Measurements from ENCODE around the gene TAF15. TPM values are rescaled to one million over a fixed set of nuclear protein-coding genes. Genes with fewer than 3 reads are reported as not detected.

TAF15 gene
- 32.4 and 48.1 TPM in 2 replicates for total RNA-seq (2014; rRNA removed)
- Bru-seq, nascent RNA: percentile 96 among the genes with signal in this experiment
- percentile 93 among the genes with signal in this experiment for BruChase-seq, experiment 1, labeled RNA remaining after a 6-hour chase
- percentile 96 among the genes with signal in this experiment for BruChase-seq, experiment 2, labeled RNA remaining after a 2-hour chase
- long read RNA-seq, partial matches to known transcripts: 0 of 12 reads
- long read RNA-seq, other reads (novel, unspliced or antisense): 10 of 12 reads

- Histone ChIP-seq H3K4me2 (ENCODE audit: low read length) (peak within 1 kb of the TSS; percentile 97), H2AFZ (ENCODE audit: low read length) (peak within 1 kb of the TSS; percentile 86), H3K27ac (ENCODE audit: low read length) (peak within 1 kb of the TSS; percentile 88), H3K4me1 (ENCODE audit: insufficient read depth, low read length) (peaks cover 31% of the 10 kb centered on the region), H3K9me2 (replicated peaks; ENCODE audit: low read length) (no peaks in the 10 kb centered on the region), H3K9ac (ENCODE audit: low read length) (peak within 1 kb of the TSS; percentile 93), H3K4me3 (ENCODE audit: low read length) (peak within 1 kb of the TSS; percentile 97), H3K9me3 (ENCODE audit: low read length) (no peaks in the 10 kb centered on the region), H3K36me3 (ENCODE audit: low read depth, low read length) (peaks cover 8% of the 10 kb centered on the region; the same call in 1 of the 2 replicates), H3K27me3 (ENCODE audit: low read length) (no peaks in the 10 kb centered on the region), H3K79me2 (ENCODE audit: low read length) (peaks cover 49% of the 10 kb centered on the region), H4K20me1 (ENCODE audit: low read length) (peaks cover 22% of the 10 kb centered on the region), H3F3A (ENCODE audit: low read length, unreplicated experiment) (no peaks in the 10 kb centered on the region)
- peak; percentile 94 for DNase-seq
- POLR2A ChIA-PET (ENCODE audit: unreplicated experiment): interaction anchor here (0.5 to 1.5 kb wide), 5 partner anchors 10 to 707 kb away, joined by 3 to 6 read pairs (median 4); no protein-coding TSS in a partner anchor
- peak; percentile 90 for ATAC-seq
- intact Hi-C loops (cut with micrococcal nuclease): loop anchor here (5.0 kb wide), 1 partner anchor 557 kb away; no protein-coding TSS in a partner anchor
- TF ChIP-seq CTCF (conservative IDR thresholded peaks at IDR 0.05; ENCODE audit: low read depth, low read length) (peak; percentile 78), EZH2phosphoT487 (IDR thresholded peaks at IDR 0.05; ENCODE audit: borderline replicate concordance, low read length) (no peak), EZH2 (IDR thresholded peaks at IDR 0.05; ENCODE audit: low read length, unreplicated experiment) (no peak)
- BruUV-seq (replicated peaks): no TSS peak
- CTCF ChIA-PET: interaction anchor here (0.5 to 1.9 kb wide), 3 partner anchors 42 to 137 kb away, joined by 3 to 18 read pairs (median 11); no protein-coding TSS in a partner anchor
Measured at GRCh38 chr17:35808962-35809854, at the start of gene TAF15. Gene TAF15 (plus strand): TSS chr17:35809484. CDS start chr17:35809570, 86 bp downstream.

- no peaks in the 10 kb centered on the region for H3K79me2 ChIP-seq (ENCODE audit: low read length)
- H3F3A ChIP-seq (ENCODE audit: low read length, unreplicated experiment): no peaks in the 10 kb centered on the region
- DNase-seq: no peak
- no peaks in the 10 kb centered on the region for H3K9me2 ChIP-seq (replicated peaks; ENCODE audit: low read length)
- no peak within 1 kb of the TSS for H3K4me2 ChIP-seq (ENCODE audit: low read length)
- no peak within 1 kb of the TSS for H3K27ac ChIP-seq (ENCODE audit: low read length)
- H3K4me3 ChIP-seq (ENCODE audit: low read length): no peak within 1 kb of the TSS
- no peak within 1 kb of the TSS for H2AFZ ChIP-seq (ENCODE audit: low read length)
- no peak within 1 kb of the TSS for H3K9ac ChIP-seq (ENCODE audit: low read length)
- TF ChIP-seq CTCF (conservative IDR thresholded peaks at IDR 0.05; ENCODE audit: low read depth, low read length) (no peak), EZH2 (IDR thresholded peaks at IDR 0.05; ENCODE audit: low read length, unreplicated experiment) (no peak), EZH2phosphoT487 (IDR thresholded peaks at IDR 0.05; ENCODE audit: borderline replicate concordance, low read length) (no peak)
- ATAC-seq: no peak
- ChIA-PET POLR2A (ENCODE audit: unreplicated experiment) (no interaction called here), CTCF (no interaction called here)
- H3K4me1 ChIP-seq (ENCODE audit: insufficient read depth, low read length): 0 out of 2 replicates have a peak, but pooled peaks cover 3% of the 10 kb centered on the region
- intact Hi-C loops (cut with micrococcal nuclease): no loop called here
- no peaks in the 10 kb centered on the region; the same call in 1 of the 2 replicates for H3K36me3 ChIP-seq (ENCODE audit: low read depth, low read length)
- H3K27me3 ChIP-seq (ENCODE audit: low read length): no peaks in the 10 kb centered on the region
- no peaks in the 10 kb centered on the region for H4K20me1 ChIP-seq (ENCODE audit: low read length)
- H3K9me3 ChIP-seq (ENCODE audit: low read length): no peaks in the 10 kb centered on the region
- no TSS peak for BruUV-seq (replicated peaks)
Measured at GRCh38 chr17:35760587-35760986, 48.7 kb upstream of the TAF15 start, which contains the start of gene C17orf50. Gene C17orf50 (plus strand): TSS chr17:35760887. CDS start chr17:35760942, 55 bp downstream.
